CD4-positive, alpha-beta T cell (primary cell): ENCODE results near the gene DGUOK. TPM values are rescaled to one million over a fixed set of nuclear protein-coding genes. Genes with fewer than 3 reads are reported as not detected.

Experiments used
- ATAC-seq: fragments of 200-7000 bp; cut with Tn5 transposase; one replicate; pipeline ENCODE4 v1.10.0; 2022; ENCODE audit warnings: mild to moderate bottlenecking; ENCODE audit not compliant: poor library complexity
- CTCF ChIA-PET: fragments of 350-600 bp; sonication (Branson Sonifier 250); formaldehyde crosslinking; loops from one replicate; lab custom pipeline; 2021; ENCODE audit warnings: antibody characterized with exemption, inconsistent platforms; lab: Charles Lee
- POLR2A ChIA-PET: fragments of 350-600 bp; sonication (Branson Sonifier 250); formaldehyde crosslinking; loops from one replicate; lab custom pipeline; 2021; ENCODE audit warnings: antibody characterized with exemption, inconsistent platforms; lab: Charles Lee
- DNase-seq, 14 experiments: peaks; one replicate each; pipeline ENCODE4 v3.0.0-alpha.2; 2013 to 2020; ENCODE audit warnings: mixed read lengths in 2 of 14
- H3K27ac ChIP-seq, 2 donors: one replicate each; pipeline versions ENCODE4 v1.5.1 to v1.7.0; 2013; ENCODE audit warnings: low read length in 2 of 2, low read depth in 1 of 2, mild to moderate bottlenecking in 1 of 2
- H3K27me3 ChIP-seq, 2 experiments: 1 replicate in 1 of 2; 2 replicates in 1 of 2; pipeline versions ENCODE4 v1.6.1 to v1.7.0; 2013; ENCODE audit warnings: low read length in 2 of 2, control low read depth in 1 of 2, mild to moderate bottlenecking in 1 of 2, moderate library complexity in 1 of 2; ENCODE audit not compliant: insufficient read depth in 2 of 2, control insufficient read depth in 1 of 2
- H3K36me3 ChIP-seq: one replicate; pipeline ENCODE4 v1.6.1; 2013; ENCODE audit warnings: low read length, control low read depth; ENCODE audit not compliant: insufficient read depth
- H3K4me1 ChIP-seq: one replicate; pipeline ENCODE4 v1.6.1; 2013; ENCODE audit warnings: low read length, control low read depth; ENCODE audit not compliant: insufficient read depth
- H3K4me3 ChIP-seq: one replicate; pipeline ENCODE4 v1.5.1; 2013; ENCODE audit warnings: mild to moderate bottlenecking, low read length, moderate library complexity
- H3K9me3 ChIP-seq, 2 experiments: 1 replicate in 1 of 2; 2 replicates in 1 of 2; pipeline versions ENCODE4 v1.6.1 to v1.7.0; 2013; ENCODE audit warnings: low read length in 2 of 2, mild to moderate bottlenecking in 2 of 2, control low read depth in 1 of 2, moderate library complexity in 1 of 2; ENCODE audit not compliant: control insufficient read depth in 1 of 2, insufficient read depth in 1 of 2
- H3K27ac Mint-ChIP-seq: one replicate; pipeline ENCODE4 v1.8.0; 2020; ENCODE audit warnings: mixed read lengths
- H3K27me3 Mint-ChIP-seq: one replicate; pipeline ENCODE4 v1.8.0; 2021; ENCODE audit warnings: mixed read lengths
- H3K36me3 Mint-ChIP-seq: one replicate; pipeline ENCODE4 v1.8.0; 2021; ENCODE audit warnings: low read depth, mixed read lengths
- H3K4me1 Mint-ChIP-seq: one replicate; pipeline ENCODE4 v1.8.0; 2021; ENCODE audit warnings: low read depth, mixed read lengths
- H3K4me3 Mint-ChIP-seq: one replicate; pipeline ENCODE4 v1.8.0; 2020; ENCODE audit warnings: mild to moderate bottlenecking, mixed read lengths
- H3K9me3 Mint-ChIP-seq: one replicate; pipeline ENCODE4 v1.8.0; 2020; ENCODE audit warnings: mixed read lengths
- CTCF ChIP-seq: fragments of 200-600 bp; IDR thresholded peaks from one replicate; pipeline ENCODE4 v1.8.0; 2022; ENCODE audit warnings: antibody characterized with exemption, mild to moderate bottlenecking
- intact Hi-C, 2 experiments: fragments of 100-400 bp; cut with DNase I in 1 of 2; cut with micrococcal nuclease in 1 of 2; formaldehyde crosslinking; loops; one replicate each; pipeline versions ENCODE4 v1.15.1 to v1.9.0; 2023 to 2025; cut with DNase I, micrococcal nuclease
- total RNA-seq, 174 experiments: library from RNA in 2 of 174; stranded (reverse) in 2 of 174; gene quantifications; one replicate each; pipeline ENCODE4 v1.2.3 and lab custom pipeline; 2021 to 2026

The DGUOK gene
- total RNA-seq, 2 experiments from 2014 or later: 30.5 to 32.0 TPM

DNA sequence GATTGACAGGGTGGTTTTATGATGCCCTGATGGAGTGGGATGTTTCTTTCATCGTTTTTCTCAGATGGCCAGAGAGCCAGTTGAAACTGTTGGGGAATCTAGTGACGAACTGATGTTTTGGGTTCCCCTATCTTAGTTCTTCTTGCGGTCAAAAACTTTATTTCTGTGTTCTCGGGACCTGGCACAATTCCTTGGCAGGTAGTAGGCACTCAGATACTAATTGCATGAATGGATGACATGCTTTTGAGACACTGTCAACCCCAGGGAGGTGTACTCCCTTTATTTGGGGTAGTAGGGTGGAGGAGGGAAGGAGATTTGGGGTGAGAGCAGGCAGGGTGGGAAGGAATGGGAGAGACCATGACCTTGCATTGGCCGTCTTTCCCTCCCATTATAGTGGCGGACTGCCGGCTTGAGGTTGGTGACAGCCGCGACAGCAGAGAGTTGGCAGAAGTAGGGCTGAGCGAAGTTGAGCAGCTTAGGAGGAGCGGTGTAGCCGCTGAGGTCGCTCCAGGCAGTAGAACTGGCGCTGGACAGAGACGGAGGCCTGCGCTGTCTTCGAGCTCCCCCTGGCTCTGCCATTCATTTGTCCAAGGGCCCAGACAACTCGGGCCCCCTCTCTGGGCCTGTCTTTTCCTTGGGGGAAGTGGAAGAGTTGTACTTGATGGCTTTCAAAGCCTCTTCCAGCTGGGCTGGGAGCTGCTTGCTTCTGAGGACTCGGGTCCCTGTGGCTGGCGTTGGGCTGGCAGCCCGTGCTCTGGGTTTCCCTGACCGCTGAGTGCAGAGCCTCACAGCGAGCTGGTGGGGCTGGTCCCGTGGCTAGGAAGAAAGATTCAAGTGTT lies 60.6 kb downstream of the DGUOK start:
- intact Hi-C loops: loop anchor here (1.0 to 10.0 kb wide), 6 partner anchors 17 to 163 kb away; partner anchors contain the start of genes STAMBP (in 2 of the 2) and DGUOK (in 1 of the 2)
- CTCF ChIA-PET: interaction anchor here (0.6 to 2.6 kb wide), 13 partner anchors 13 to 163 kb away, joined by 3 to 13 read pairs (median 4); partner anchors contain the start of genes DGUOK and STAMBP
- POLR2A ChIA-PET: interaction anchor here (0.7 to 4.4 kb wide), 14 partner anchors 9 to 191 kb away, joined by 3 to 36 read pairs (median 6); partner anchors contain the start of genes MOB1A and STAMBP
- H3K9me3 Mint-ChIP-seq: peaks cover 3% of the 10 kb centered on the region
- H3K9me3 ChIP-seq: peaks cover 0 to 9% of the 10 kb centered on the region in 2 experiments
- H3K4me3 Mint-ChIP-seq: peak overlapping the region; percentile 84
- no peaks in the 10 kb centered on the region for H3K27me3 ChIP-seq
- peaks cover 59% of the 10 kb centered on the region for H3K4me1 ChIP-seq
- H3K27ac Mint-ChIP-seq: peak overlapping the region; percentile 81
- peaks cover 73% of the 10 kb centered on the region for H3K4me1 Mint-ChIP-seq
- peaks cover 37% of the 10 kb centered on the region for H3K36me3 Mint-ChIP-seq
- H3K36me3 ChIP-seq: peaks cover 14% of the 10 kb centered on the region
- peak overlapping the region; percentile 80 for H3K4me3 ChIP-seq
- peak; percentile 20 for ATAC-seq
- peak; percentile 16 for TF ChIP-seq CTCF
- H3K27me3 Mint-ChIP-seq: no peaks in the 10 kb centered on the region
- DNase-seq: peak in 11 of 14 experiments; percentile 22 to 75 (median 47)
- no peak overlapping the region for H3K27ac ChIP-seq

- Histone ChIP-seq H3K27ac (no peak overlapping the region), H3K27me3 (no peaks in the 10 kb centered on the region), H3K4me3 (peak overlapping the region; percentile 80), H3K9me3 (peaks cover 0 to 10% of the 10 kb centered on the region in 2 experiments), H3K36me3 (peaks cover 14% of the 10 kb centered on the region), H3K4me1 (peaks cover 62% of the 10 kb centered on the region)
- H3K27me3 Mint-ChIP-seq: no peaks in the 10 kb centered on the region
- DNase-seq (no peak), ATAC-seq (no peak)
- intact Hi-C loops: loop anchor here (1.0 to 10.0 kb wide), 6 partner anchors 17 to 163 kb away; partner anchors contain the start of genes STAMBP (in 2 of the 2) and DGUOK (in 1 of the 2)
- H3K9me3 Mint-ChIP-seq: peaks cover 3% of the 10 kb centered on the region
- peak overlapping the region; percentile 84 for H3K4me3 Mint-ChIP-seq
- peaks cover 73% of the 10 kb centered on the region for H3K4me1 Mint-ChIP-seq
- TF ChIP-seq CTCF: no peak
- ChIA-PET POLR2A (interaction anchor here (0.7 to 4.4 kb wide), 16 partner anchors 9 to 197 kb away, joined by 3 to 36 read pairs (median 6); partner anchors contain the start of genes MOB1A and STAMBP), CTCF (interaction anchor here (1.2 to 2.6 kb wide), 8 partner anchors 13 to 347 kb away, joined by 3 to 13 read pairs (median 7); partner anchors contain the start of gene STAMBP)
- H3K27ac Mint-ChIP-seq: peak overlapping the region; percentile 81
- peaks cover 43% of the 10 kb centered on the region for H3K36me3 Mint-ChIP-seq
Observed at GRCh38 chr2:73987948-73988700, 61.4 kb downstream of the DGUOK start.

DNA sequence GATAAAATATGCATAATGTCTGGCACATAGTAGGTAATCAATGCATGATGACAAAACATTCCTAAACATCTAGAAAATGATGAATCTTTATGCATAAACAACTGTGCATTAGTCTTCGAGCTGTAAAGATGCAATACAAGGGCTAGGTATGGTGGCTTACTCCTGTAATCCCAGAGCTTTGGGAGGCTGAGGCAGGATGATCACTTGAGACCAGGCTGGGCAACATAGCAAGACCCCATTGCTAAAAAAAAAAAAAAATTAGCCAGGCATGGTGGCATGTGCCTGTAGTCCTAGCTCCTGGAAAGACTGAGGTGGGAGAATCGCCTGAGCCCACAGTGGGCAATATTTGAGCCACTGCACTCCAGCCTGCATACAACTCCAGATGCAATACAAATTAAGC lies 63.3 kb downstream of the DGUOK start:
- H3K9me3 Mint-ChIP-seq: peaks cover 3% of the 10 kb centered on the region
- ChIA-PET POLR2A (interaction anchor here (1.2 kb wide), 1 partner anchor 10 kb away, joined by 4 read pairs; no protein-coding TSS in a partner anchor), CTCF (no interaction called here)
- no peaks in the 10 kb centered on the region for H3K27me3 Mint-ChIP-seq
- peaks cover 59% of the 10 kb centered on the region for H3K4me1 ChIP-seq
- intact Hi-C loops: loop anchor here (5.0 to 10.0 kb wide), 3 partner anchors 42 to 165 kb away; partner anchors contain the start of genes STAMBP (in 2 of the 2) and DGUOK (in 1 of the 2)
- ATAC-seq (no peak), DNase-seq (no peak)
- H3K36me3 ChIP-seq: peaks cover 14% of the 10 kb centered on the region
- no peak overlapping the region for H3K4me3 ChIP-seq
- H3K4me1 Mint-ChIP-seq: peaks cover 81% of the 10 kb centered on the region
- peaks cover 55% of the 10 kb centered on the region for H3K36me3 Mint-ChIP-seq
- TF ChIP-seq CTCF: no peak
- H3K27ac ChIP-seq: no peak overlapping the region
- H3K4me3 Mint-ChIP-seq: peak overlapping the region; percentile 58
- H3K27ac Mint-ChIP-seq: no peak overlapping the region
- peaks cover 0 to 10% of the 10 kb centered on the region in 2 experiments for H3K9me3 ChIP-seq
- H3K27me3 ChIP-seq: no peaks in the 10 kb centered on the region
